PC-9 (cell line): Measurements from ENCODE around the gene NUB1. TPM values are rescaled to one million over a fixed set of nuclear protein-coding genes. Genes with fewer than 3 reads are reported as not detected.

Experiments used
- BruUV-seq: library from RNA; stranded (reverse); fragments of 400-500 nt; replicated peaks from 2 replicates; lab custom pipeline; 2021; lab: Mats Ljungman, UMichigan
- CTCF ChIA-PET: fragments of 300-600 bp; sonication (Branson Sonifier 250); formaldehyde crosslinking; loops from one replicate; lab custom pipeline; 2022; ENCODE audit warnings: antibody characterized with exemption; lab: Charles Lee
- POLR2A ChIA-PET: fragments of 300-600 bp; sonication (Branson Sonifier 250); formaldehyde crosslinking; loops from one replicate; lab custom pipeline; 2022; ENCODE audit warnings: antibody characterized with exemption; ENCODE audit not compliant: unreplicated experiment; lab: Charles Lee
- DNase-seq, 2 experiments: peaks; one replicate each; pipeline versions ENCODE4 v3.0.0 to v3.0.0-alpha.2; 2015 to 2022; ENCODE audit warnings: mixed read lengths in 1 of 2
- H2AFZ ChIP-seq: fragments of 200-600 bp; sonication (generic); 2 replicates; pipeline ENCODE4 v1.8.1; 2017; ENCODE audit warnings: antibody characterized with exemption
- H3F3A ChIP-seq: fragments of 200-600 bp; sonication (generic); 2 replicates; pipeline ENCODE4 v1.8.1; 2017; ENCODE audit warnings: antibody characterized with exemption, mild to moderate bottlenecking, low read depth; ENCODE audit not compliant: insufficient read depth
- H3K27ac ChIP-seq: fragments of 200-600 bp; sonication (generic); 2 replicates; pipeline ENCODE4 v1.6.1; 2016; ENCODE audit warnings: mixed run types
- H3K27me3 ChIP-seq: fragments of 200-600 bp; sonication (generic); 2 replicates; pipeline ENCODE4 v1.6.1; 2016; ENCODE audit warnings: low read depth, mixed run types; ENCODE audit not compliant: insufficient read depth
- H3K36me3 ChIP-seq: fragments of 200-600 bp; sonication (generic); 2 replicates; pipeline ENCODE4 v1.6.1; 2016; ENCODE audit warnings: low read depth, mixed run types
- H3K4me1 ChIP-seq: fragments of 200-600 bp; sonication (generic); replicated peaks from 2 replicates; pipeline ENCODE4 v1.6.1; 2016; ENCODE audit warnings: mixed run types; ENCODE audit not compliant: insufficient read depth
- H3K4me2 ChIP-seq: fragments of 200-600 bp; sonication (generic); 2 replicates; pipeline ENCODE4 v1.6.1; 2017; ENCODE audit warnings: mixed run types
- H3K4me3 ChIP-seq: fragments of 200-600 bp; sonication (generic); 2 replicates; pipeline ENCODE4 v1.6.1; 2016; ENCODE audit warnings: mixed run types
- H3K79me2 ChIP-seq: fragments of 200-600 bp; sonication (generic); 2 replicates; pipeline ENCODE4 v1.6.1; 2017; ENCODE audit warnings: low read depth, mixed run types
- H3K9me2 ChIP-seq: fragments of 200-600 bp; sonication (generic); 2 replicates; pipeline ENCODE4 v1.8.1; 2017; ENCODE audit warnings: mild to moderate bottlenecking; ENCODE audit not compliant: insufficient read depth
- H3K9me3 ChIP-seq: fragments of 200-600 bp; sonication (generic); 2 replicates; pipeline ENCODE4 v1.8.1; 2016; ENCODE audit warnings: low read depth; ENCODE audit not compliant: insufficient read depth
- H4K20me1 ChIP-seq: fragments of 200-600 bp; sonication (generic); 2 replicates; pipeline ENCODE4 v1.8.1; 2017; ENCODE audit not compliant: insufficient read depth
- CTCF ChIP-seq: fragments of 200-600 bp; sonication (generic); conservative IDR thresholded peaks from 2 replicates; pipeline ENCODE4 v1.6.1; 2017; ENCODE audit warnings: mixed run types, antibody characterized with exemption, mild to moderate bottlenecking, moderate library complexity
- EZH2 ChIP-seq: fragments of 200-600 bp; sonication (generic); IDR thresholded peaks from 2 replicates; pipeline ENCODE4 v1.8.0; 2017; ENCODE audit warnings: antibody characterized with exemption, low read depth
- intact Hi-C: fragments of 100-400 bp; cut with micrococcal nuclease; formaldehyde crosslinking; loops from one replicate; pipeline ENCODE4 v1.10.0; 2022; ENCODE audit not compliant: unreplicated experiment
- total RNA-seq: library from RNA; stranded (reverse); gene quantifications from 2 replicates; pipeline ENCODE4 v1.2.3, GENCODE V29; 2021

Gene NUB1
- total RNA-seq, 1 experiment from 2014 or later: 80.6 TPM

DNA sequence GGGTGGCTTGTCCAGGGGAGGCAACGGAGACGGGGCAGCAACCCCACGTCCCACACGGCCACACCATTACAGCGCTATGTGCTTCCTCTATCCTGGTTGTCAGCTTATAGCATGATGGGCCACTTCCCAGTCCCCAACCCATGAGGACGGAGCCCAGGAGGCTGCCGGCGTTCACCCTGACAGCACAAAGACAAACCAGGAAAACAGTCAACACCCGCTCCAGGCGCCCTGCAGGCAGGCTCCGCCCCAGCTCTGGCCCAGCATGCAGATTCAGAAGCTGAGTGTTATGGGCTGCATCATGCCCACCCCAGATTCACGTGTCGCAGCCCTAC, 53.4 kb downstream of the NUB1 start:
- H3K27ac ChIP-seq: no peak overlapping the region
- no peaks in the 10 kb centered on the region for H3K4me1 ChIP-seq
- no peaks in the 10 kb centered on the region for H3K36me3 ChIP-seq
- ChIA-PET CTCF (no interaction called here), POLR2A (no interaction called here)
- H3K9me2 ChIP-seq: no peaks in the 10 kb centered on the region
- H3K79me2 ChIP-seq: no peaks in the 10 kb centered on the region
- intact Hi-C loops: no loop called here
- 0 out of 2 replicates have a peak, but pooled peaks cover 4% of the 10 kb centered on the region for H3K9me3 ChIP-seq
- BruUV-seq: no TSS peak
- DNase-seq: no peak
- no peaks in the 10 kb centered on the region for H3K27me3 ChIP-seq
- H3K4me2 ChIP-seq: no peak overlapping the region
- H3K4me3 ChIP-seq: no peak overlapping the region
- H2AFZ ChIP-seq: no peak overlapping the region
- TF ChIP-seq EZH2: no peak
- TF ChIP-seq CTCF: no peak
- no peaks in the 10 kb centered on the region for H4K20me1 ChIP-seq
- peaks cover 6% of the 10 kb centered on the region; the same call in 1 of the 2 replicates for H3F3A ChIP-seq

DNA sequence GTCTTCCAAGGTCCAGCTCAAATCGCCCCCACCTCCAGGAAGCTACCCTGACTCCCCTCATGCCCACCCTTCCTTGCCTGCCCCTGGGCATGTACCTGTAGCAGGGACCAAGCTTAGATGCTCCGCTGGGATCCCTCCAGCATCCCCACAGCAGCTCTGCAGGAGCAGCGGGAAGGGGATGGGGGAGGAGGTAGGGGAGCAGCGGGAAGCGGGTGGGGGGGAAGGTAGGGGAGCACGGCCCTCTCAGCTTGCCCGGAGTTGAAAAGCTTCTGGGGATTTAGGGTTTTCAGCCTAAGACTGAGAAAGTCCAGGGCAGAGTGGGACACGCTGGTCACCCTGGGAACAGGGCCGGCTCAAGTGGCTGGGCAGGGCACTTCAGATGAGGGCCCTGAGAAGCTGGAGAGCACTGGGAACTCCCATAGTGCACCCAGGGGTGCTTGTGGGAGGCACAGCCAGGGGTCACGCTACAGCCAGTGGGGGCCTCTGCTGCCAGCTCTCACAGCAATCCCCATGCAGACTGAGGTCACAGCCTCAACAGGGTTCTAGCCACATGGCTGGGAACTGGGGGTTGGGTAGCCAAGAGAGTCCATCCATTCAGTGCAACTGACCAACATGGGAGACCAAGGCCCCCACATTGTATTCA, 54.8 kb downstream of the NUB1 start:
- Histone ChIP-seq H3K27me3 (no peaks in the 10 kb centered on the region), H3K4me3 (no peak overlapping the region), H3F3A (peaks cover 6% of the 10 kb centered on the region; the same call in 1 of the 2 replicates)

GRCh38 chr7:151397026-151397425, 55.4 kb downstream of the NUB1 start:
- intact Hi-C loops: no loop called here
- H3K79me2 ChIP-seq: no peaks in the 10 kb centered on the region
- H4K20me1 ChIP-seq: no peaks in the 10 kb centered on the region
- POLR2A ChIA-PET: no interaction called here
- no peak overlapping the region for H3K4me3 ChIP-seq
- H3K9me3 ChIP-seq: 0 out of 2 replicates have a peak, but pooled peaks cover 4% of the 10 kb centered on the region
- peaks cover 6% of the 10 kb centered on the region; the same call in 1 of the 2 replicates for H3F3A ChIP-seq
- no peaks in the 10 kb centered on the region for H3K4me1 ChIP-seq
- BruUV-seq: no TSS peak
- H3K4me2 ChIP-seq: no peak overlapping the region
- DNase-seq: no peak
- TF ChIP-seq CTCF (no peak), EZH2 (no peak)
- H2AFZ ChIP-seq: no peak overlapping the region
- H3K36me3 ChIP-seq: no peaks in the 10 kb centered on the region
- no peaks in the 10 kb centered on the region for H3K9me2 ChIP-seq
- H3K27ac ChIP-seq: no peak overlapping the region
- CTCF ChIA-PET: no interaction called here
- H3K27me3 ChIP-seq: no peaks in the 10 kb centered on the region

More for the DNA sequence above, 54.8 kb downstream of the NUB1 start:
- H3K36me3 ChIP-seq: no peaks in the 10 kb centered on the region
- H3K9me3 ChIP-seq: 0 out of 2 replicates have a peak, but pooled peaks cover 4% of the 10 kb centered on the region
- ChIA-PET CTCF (no interaction called here), POLR2A (no interaction called here)
- H3K27ac ChIP-seq: no peak overlapping the region
- H3K4me2 ChIP-seq: no peak overlapping the region
- H3K4me1 ChIP-seq: no peaks in the 10 kb centered on the region
- no peaks in the 10 kb centered on the region for H3K9me2 ChIP-seq
- TF ChIP-seq CTCF (no peak), EZH2 (no peak)
- BruUV-seq: no TSS peak
- no peak for DNase-seq
- no peaks in the 10 kb centered on the region for H4K20me1 ChIP-seq
- no peak overlapping the region for H2AFZ ChIP-seq
- H3K79me2 ChIP-seq: no peaks in the 10 kb centered on the region
- intact Hi-C loops: no loop called here
